ENCODE data around the gene AQR.
"Not testable (repeated sequence)": the region's sequence is repeated elsewhere in the genome, so short reads cannot be mapped to it uniquely, and the experiment has no call there.

The AQR gene

GRCh38 chr15:34953851-34954250, 15.7 kb downstream of the AQR start:
- no peak for DNase-seq (ENCODE audit: low spot score)

DNA sequence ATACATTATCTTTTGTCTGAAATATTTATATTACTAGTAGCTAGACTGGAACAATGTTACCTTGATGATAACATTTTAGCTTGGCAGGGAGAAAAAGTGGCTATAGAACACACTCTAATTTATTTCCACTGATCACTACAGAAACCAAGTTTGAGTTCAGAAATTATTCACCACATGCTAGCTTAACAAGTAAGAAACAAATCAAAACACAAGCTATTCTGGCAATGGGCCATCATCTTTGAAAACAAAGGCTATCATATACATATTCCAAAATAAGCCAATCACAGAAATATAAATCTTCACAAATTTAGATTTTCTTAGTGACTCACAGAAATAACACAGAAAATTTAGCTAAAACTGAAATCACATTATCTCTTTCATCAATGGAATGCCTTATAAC, 17.1 kb downstream of the AQR start:
- no peak for DNase-seq (ENCODE audit: low spot score)

DNA sequence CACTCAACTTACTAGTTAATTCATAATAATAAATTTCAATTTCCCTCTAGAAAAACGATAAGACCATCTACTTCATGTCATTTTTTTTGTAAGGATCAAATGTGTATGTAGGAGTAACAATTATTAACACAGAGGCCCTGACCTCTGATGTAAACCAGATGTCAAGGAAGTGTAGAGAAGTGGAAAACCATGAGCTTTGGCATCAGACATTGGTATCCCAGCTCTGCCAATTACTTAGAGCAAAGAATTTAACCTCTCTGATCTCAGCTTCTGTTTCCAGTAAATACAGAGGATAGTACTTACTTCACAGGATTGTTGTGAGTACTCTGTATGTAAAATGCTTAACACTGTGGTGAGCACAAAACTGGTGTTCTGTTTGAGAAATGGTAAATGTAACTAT, 17.5 kb downstream of the AQR start:
- DNase-seq (ENCODE audit: low spot score), result no peak

DNA sequence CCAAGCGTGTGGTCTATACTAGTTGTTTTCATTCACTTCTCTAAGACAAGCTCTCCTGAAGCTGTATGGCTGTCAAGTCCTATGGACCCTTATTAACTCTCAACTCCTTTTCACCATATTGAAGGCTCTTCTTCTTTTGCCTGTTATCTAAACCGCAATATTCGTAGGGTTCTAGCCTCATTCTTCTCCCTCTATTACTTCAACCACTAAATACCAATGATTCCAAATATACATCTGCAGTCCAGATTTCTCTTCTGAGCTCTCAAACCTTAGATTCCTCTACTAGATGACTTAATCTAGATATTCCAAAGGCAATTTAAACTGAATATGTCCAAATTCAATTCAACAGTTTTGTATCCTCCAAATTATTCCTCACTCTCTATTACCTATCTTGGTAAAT, 24.6 kb downstream of the AQR start:
- no peak for DNase-seq (ENCODE audit: low spot score)

DNA sequence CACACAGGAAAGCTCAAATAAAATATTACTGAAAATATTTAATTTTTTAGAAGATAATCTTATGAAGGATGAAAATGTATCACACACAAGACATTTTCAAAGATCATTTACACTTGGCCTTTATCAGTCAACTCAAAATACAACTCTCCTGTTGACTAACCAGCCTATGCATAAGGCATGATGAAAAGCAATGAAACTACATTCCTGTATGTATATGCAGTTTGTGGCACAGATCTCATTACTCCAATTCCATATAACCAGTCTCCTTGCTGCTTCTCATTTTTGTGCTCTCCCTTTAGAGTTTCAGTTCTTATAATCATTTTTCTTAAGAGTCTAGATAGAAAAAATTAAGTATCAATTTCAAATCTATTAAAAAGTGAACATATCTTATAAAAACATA, 25.8 kb downstream of the AQR start:
- DNase-seq (ENCODE audit: low spot score), result no peak

DNA sequence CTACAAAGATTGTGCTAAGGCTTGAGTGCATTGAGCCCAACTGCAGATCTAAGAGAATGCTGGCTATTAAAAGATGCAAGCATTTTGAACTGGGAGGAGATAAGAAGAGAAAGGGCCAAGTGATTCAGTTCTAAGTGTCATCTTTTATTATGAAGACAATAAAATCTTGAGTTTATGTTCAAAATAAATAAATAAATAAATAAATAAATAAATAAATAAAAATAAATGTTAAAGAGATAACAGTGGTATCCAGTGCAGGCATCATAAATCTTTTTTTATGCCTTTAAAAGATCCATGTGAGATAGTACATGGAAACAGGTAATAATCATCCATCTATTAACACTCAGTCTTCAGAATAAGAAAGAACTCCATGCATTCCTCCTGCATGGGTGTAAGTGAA, 26.3 kb downstream of the AQR start:
- not testable (repeated sequence) for DNase-seq (ENCODE audit: low spot score)

GRCh38 chr15:34942363-34942762, 27.2 kb downstream of the AQR start:
- DNase-seq (ENCODE audit: low spot score), result no peak

DNA sequence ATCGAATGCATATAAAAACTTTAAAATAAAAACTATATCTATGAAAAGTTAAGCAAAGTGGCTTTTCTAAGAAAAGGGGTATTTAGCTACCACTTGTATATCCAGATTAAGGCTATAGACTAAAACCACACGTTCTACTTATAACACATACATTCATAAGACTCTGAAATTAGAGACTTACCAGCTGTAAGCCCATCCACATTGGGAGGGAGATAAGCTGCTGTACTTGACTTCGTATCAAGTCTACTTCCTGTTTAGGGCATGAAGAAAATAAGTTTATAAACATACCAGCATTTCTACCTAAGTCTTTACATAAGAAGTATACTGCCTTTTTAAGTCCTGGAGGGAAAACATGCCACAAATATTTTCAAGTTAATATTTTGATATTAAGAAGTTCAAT, 27.7 kb downstream of the AQR start:
- DNase-seq (ENCODE audit: low spot score), result no peak

- DNase-seq (ENCODE audit: low spot score), result no peak
These were observed 28.3 kb downstream of the AQR start for GRCh38 chr15:34941185-34941698.

- DNase-seq (ENCODE audit: low spot score), result no peak
These were observed 36.0 kb downstream of the AQR start for GRCh38 chr15:34933432-34933975.

- DNase-seq (ENCODE audit: low spot score), result not testable (repeated sequence)
These were observed 41.2 kb downstream of the AQR start for GRCh38 chr15:34928349-34928748.

GRCh38 chr15:34927726-34928125, 41.8 kb downstream of the AQR start:
- no peak for DNase-seq (ENCODE audit: low spot score)

GRCh38 chr15:34914317-34914716, 55.2 kb downstream of the AQR start:
- DNase-seq (ENCODE audit: low spot score), result no peak

DNA sequence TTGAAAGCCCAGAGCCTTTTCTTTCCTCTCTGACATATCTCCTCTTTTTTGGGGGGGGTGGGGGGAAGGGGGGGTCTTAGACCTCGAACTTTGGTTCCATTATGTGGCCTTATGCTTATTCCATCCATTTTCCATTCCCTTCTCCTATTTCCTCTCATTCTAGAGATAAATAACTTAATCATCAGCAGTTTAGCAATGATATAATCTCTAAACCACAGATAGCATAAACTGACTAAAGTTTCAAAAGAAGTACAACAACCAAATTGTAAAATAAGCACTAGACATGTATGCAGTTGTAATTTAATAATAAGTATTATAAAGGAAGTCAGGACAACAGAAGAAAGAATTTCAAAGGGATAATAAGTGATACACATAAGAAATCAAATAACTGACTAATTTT, 64.5 kb downstream of the AQR start:
- DNase-seq (ENCODE audit: low spot score), result no peak

DNA sequence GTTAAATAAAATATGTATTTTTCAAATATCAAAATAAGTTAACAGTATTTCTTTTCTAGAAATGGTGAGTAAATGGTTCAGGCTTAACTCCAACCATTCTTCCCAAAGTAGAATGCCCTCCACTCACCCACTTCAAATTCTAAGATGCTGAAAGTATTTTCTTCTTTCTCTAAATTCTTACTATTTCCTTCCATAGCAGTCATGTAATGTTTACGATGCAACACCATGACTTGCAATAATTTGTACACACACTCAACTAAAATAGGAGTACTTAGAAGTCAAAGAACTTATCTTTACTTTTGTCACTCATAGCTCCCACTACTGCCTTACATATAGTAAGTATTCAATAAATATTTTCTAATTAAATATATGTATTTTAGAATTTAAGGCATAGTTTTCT, 65.0 kb downstream of the AQR start:
- DNase-seq (ENCODE audit: low spot score), result no peak

DNA sequence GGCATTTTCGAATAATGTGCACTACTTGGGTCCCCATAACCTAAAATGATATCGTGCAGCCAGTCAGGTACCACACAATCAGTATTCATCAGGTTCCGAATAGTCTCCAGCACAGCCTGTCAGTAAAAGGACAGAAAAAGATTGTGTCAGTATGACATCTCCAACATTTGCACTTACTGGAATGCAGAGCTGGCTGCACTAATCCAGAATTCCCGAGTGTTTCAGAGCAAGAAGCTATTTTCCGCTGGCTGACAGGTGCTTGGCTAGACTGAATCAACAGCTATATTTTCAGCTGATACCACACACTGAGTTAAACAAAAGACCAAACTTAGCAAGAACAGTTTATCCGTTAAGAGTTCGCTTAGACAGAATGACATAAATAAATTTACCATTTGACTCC, 68.8 kb downstream of the AQR start:
- no peak for DNase-seq (ENCODE audit: low spot score)

- DNase-seq (ENCODE audit: low spot score), result no peak
These were observed 73.4 kb downstream of the AQR start for GRCh38 chr15:34896183-34896582.

GRCh38 chr15:34893967-34894366, 75.6 kb downstream of the AQR start:
- DNase-seq (ENCODE audit: low spot score), result no peak

- DNase-seq (ENCODE audit: low spot score), result no peak
These were observed 76.5 kb downstream of the AQR start for GRCh38 chr15:34892963-34893591.

DNA sequence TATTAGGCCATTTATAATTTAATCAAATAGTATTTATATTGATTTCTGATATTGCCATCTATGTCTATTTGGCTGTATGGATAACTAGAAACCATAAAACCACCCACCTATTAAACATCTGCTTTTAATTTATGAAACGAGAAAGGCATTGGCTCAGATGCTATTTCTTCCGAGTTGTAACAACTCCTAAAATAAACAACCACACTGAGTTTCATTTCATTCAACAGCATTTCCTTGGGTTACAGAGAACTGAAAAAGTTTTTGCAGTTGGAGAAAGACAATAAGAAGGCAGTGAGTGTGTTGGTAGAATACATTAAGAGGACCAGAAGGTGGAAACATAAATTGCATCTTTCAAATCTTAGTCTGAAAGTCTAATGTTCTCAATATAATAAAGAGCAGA, 79.1 kb downstream of the AQR start:
- no peak for DNase-seq (ENCODE audit: low spot score)

DNA sequence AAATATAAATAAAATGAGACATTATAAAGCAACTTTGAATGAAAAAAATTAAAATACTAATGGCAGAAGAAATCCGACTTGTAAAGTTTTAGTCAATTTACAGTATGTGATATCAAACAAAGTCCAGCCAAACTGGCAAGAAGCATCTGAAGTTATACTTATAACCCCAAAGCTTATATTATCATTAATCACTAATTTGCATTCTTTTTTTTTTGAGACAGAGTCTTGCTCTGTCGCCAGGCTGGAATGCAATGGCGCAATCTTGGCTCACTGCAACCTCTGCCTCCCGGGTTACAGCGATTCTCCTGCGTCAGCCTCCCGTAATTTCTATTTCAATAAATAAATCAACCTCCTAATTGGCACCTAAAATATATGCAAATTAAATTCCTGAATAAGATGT, 80.1 kb downstream of the AQR start:
- no peak for DNase-seq (ENCODE audit: low spot score)

DNA sequence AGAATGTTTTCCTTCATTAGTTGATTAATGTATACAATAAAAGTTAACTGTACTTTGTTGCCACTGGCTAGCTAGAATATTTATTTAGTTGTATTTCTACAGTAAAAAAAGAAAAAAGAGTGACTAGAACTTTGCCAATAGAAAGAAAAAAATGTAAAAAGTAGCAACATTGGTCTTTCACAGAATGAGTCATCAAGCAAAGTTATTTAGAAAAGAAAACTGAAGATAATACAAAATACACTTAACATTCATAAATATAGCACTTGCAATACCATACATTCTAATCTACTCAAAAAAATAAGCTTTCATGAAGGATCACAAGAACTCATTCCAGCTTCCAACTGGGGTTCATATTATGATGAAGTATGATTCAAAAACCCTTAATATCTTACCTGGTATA, 83.4 kb downstream of the AQR start:
- DNase-seq (ENCODE audit: low spot score), result no peak

- DNase-seq (ENCODE audit: low spot score), result no peak
These were observed 85.9 kb downstream of the AQR start for GRCh38 chr15:34883633-34884032.

GRCh38 chr15:34883042-34883441, 86.5 kb downstream of the AQR start:
- no peak for DNase-seq (ENCODE audit: low spot score)
